GM18870 (cell line): ENCODE data around the gene C20orf141.
"Not testable (repeated sequence)": the region's sequence is repeated elsewhere in the genome, so short reads cannot be mapped to it uniquely, and the experiment has no call there.

Experiments used
- ATAC-seq: cut with Tn5 transposase; IDR thresholded peaks from one replicate; pipeline ENCODE4 v1.9.1; 2021; ENCODE audit warnings: moderate library complexity; ENCODE audit not compliant: unreplicated experiment

C20orf141 gene

DNA sequence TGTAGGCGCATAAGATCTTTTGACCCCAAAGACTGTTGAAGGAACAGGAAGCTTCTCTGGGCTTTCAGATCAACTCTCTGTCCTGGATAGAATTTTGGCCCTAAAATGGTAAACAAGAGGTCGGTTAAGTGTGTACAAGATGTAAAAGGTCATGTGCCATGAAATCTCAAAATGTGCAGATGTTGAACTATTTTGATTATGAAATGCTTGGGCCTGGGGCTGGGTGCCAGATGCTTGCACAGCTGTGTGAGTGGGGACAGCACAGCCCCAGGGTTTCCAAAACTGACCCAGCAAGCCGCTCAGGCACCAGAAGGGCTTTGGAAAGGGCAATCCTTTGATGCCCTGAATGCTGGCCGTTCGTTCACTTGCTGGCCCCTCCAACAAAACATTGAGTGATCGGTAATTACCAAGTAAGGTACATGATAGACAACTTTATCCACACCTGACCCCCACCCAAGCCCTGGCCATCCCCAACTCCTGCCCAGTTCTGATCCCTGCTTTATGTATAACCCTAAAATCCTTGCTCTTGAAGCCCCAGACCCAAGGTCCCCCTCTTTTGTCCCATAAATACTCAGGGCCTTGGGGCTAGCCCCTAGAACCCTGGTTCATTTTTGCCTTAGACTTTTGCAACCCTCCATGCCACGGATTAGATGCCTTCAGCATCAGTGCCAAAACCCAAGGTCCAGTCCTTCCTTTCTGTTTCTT is 3.3 kb downstream of the C20orf141 start:
- ATAC-seq, result no peak

- ATAC-seq, result no peak
These were observed 5.5 kb downstream of the C20orf141 start for GRCh38 chr20:2820084-2820895.

DNA sequence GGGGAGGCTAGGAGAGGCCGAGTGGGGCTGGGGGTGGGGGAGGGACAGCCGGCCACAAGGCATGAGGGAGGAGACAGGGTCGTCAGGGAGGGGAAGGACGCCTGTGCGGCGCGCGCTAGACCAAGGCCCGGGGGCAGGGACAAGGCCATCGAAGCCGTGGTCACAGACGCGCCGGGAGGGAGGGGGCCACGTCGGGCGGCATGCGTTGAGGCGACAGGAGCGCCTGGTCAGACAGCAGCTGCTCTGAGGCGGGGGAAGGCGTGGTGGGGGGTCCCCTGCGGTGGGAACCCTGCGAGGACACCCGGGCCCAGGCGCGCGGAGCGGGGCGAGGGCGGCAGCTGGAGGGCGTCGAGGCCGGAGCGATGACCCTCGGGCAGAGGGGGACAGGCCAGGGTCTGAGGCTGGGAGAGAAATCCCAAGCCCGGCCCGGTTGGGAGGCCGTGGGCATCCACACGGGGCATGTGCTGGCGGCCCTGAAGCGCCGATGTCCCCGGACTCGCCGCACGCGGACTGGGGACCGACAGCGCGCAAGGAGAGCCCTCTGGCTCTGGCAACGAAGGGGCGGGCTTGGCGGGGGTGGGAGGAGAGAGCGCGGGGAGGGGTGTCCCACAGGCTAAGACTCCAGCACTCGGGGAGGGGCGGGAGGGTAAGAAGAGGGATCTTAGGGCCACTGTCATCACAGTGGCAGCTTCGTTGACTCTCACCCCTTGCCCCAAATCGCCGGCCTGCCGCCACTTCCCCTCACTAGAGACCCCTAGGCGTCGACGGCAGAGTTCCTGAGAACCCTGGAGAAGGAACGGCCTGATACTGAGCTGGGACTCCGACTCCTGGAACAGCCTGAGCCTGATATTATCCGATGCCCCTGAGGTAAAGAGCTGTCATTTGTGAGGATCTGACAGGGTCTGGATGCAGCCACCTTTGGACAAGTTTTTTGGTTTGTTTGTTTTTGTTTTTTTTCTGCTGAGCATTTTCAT is 6.4 kb downstream of the C20orf141 start:
- no peak for ATAC-seq

DNA sequence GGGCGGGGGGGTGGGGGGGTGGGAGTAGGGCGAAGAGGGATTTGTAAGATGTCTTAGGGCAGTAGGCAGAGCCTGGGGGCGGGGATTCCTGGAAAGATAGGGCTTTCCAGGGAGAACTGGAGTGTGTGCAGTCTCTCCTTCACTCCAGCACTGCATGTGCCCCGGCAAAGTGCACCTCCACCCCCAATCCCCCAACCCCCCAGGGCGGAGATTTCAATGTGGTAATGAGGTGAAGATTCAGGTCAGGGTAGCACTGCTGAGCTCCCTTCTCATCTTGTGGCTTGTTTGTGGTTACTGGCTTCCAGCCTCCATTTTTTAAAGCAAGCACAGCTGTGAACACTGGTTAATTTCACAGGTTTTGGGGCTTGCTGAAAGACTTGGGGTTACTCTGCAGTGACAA is 7.3 kb downstream of the C20orf141 start:
- no peak for ATAC-seq

GRCh38 chr20:2825761-2826160 is 11.0 kb downstream of the C20orf141 start:
- no peak for ATAC-seq

GRCh38 chr20:2826655-2827054 is 11.9 kb downstream of the C20orf141 start:
- ATAC-seq, result no peak

DNA sequence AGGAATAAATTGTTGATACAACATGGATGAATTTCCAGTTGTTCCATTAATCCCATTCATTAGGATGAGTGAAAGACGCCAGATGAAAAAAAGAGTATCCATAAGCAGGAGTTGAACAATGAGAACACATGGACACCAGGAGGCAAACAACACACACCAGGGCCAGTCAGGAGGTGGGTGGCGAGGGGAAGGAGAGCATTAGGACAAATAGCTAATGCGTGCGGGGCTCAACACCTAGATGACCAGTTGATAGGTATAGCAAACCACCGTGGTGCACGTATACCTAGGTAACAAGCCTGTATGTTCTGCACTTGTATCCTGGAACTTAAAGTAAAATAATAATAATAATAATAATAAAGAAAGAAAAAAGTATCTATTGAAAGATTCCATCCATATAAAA is 14.6 kb downstream of the C20orf141 start:
- ATAC-seq, result no peak

DNA sequence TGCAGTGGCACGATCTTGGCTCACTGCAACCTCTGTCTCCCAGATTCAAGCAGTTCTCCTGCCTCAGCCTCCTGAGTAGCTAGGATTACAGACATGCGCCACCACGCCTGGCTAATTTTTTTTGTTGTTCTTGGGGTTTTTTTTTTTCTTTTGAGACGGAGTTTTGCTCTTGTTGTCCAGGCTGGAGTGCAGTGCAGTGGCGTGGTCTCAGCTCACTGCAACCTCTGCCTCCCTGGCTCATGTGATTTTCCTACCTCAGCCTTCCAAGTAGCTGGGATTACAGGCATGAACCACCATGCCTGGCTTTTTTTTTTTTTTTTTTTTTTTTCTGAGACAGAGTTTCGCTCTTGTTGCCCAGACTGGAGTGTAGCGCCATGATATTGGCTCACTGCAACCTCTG is 16.4 kb downstream of the C20orf141 start:
- ATAC-seq, result not testable (repeated sequence)

GRCh38 chr20:2833761-2834160 is 19.0 kb downstream of the C20orf141 start:
- ATAC-seq, result no peak

DNA sequence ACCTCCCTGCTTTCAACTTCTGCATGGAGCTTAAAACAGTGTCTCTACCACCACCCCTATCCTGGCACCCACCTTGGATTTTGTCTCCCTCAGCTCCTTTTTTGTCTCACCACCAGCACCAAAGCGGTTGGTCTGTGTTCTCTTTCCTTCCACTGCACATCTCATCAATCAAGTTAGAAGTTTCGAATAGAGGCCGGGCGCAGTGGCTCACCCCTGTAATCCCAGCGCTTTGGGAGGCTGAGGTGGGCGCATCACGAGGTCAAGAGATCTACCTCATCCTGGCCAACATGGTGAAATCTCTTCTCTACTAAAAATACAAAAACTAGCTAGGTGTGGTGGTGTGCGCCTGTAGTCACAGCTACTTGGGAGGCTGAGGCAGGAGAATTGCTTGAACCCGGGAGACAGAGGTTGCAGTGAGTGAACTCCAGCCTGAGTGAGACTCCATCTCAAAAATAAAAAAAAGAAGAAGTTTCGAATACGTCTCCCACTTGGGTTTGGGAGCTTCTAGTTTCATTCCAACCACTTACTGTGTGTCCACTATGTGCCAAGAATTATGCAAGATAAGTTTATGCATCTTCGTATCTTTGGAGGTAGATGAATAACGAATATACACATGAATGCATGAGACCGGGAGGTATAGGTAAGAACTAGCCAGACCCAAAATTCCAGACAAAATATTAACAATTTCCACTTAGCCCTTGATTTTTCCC is 19.8 kb downstream of the C20orf141 start:
- no peak for ATAC-seq

GRCh38 chr20:2835331-2835796 is 20.6 kb downstream of the C20orf141 start:
- no peak for ATAC-seq

GRCh38 chr20:2836035-2836434 is 21.2 kb downstream of the C20orf141 start:
- ATAC-seq, result no peak

DNA sequence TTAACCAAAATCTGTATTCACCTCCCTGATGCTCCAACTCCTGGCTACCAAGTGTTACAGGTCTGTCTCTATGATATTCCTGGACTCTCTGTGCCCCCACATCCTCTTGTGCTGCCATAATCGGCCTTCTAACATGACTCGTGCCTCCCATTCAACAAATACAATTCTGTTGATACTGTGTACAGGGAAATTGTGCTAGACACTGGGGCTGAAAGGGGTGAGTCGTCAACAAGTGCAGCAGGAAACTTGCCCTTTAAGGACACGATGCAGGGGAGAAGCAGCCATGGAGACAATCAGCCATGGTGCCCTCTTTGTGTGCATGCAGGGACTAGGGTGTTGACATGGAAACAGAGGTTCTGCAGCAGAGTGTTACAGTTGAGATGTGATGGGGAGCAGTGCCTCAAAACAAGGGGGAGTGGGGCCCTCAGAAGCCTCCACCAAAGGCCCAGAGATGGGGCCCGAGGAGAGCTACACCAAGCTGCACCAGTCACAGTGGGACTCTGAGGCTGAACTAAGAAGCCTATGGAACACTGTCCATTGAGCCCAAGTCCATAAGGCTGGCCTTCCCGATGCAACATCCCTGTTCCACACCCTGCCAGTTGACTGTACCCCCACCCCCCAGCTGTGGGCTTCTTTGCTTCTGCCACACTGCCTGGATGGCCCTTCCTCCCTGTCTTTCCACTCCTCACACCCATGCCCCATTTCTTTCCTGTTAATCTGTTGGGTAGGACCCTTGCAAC is 22.6 kb downstream of the C20orf141 start:
- no peak for ATAC-seq

- ATAC-seq, result no peak
These were observed 23.5 kb downstream of the C20orf141 start for GRCh38 chr20:2838170-2838797.

DNA sequence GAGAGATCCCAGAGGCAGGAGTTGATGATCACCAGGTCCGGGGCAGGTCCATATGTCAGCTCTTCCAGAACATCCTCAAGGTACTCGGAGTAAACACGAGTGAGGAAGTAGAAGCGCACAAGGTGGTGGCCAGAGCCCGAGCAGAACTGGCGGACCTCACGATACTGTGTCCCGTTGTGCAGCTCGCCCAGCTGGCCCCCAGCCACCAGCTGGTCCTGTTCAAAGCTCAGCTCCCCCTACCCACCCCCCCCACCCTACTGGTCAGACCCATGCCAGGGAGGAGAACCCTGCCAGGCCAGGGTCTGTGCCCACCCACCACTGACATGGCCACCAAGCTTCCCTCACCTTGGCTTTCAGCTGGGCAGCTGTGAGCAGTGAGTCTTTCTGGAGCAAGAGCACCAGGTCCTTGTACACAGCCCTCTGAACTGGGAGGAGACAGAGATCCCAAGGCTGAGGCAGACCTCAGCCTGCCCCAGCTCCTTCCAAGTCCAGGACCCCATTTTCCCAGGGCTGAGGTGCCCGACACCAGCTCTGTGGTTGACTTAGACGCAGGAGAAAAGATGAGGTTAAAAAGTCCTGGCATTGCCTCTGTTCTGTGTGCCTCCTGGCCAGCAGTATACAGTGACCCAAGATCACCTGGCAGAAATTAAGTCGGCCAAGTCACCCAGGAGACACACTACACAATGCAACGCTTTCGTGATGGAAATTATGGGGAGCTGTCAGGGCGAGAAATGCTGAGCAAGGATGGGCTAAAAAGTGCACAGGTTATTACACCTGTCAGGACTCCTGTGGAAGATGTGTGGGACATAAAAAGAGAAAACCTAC is 24.3 kb downstream of the C20orf141 start:
- no peak for ATAC-seq

GRCh38 chr20:2839732-2840137 is 24.9 kb downstream of the C20orf141 start:
- ATAC-seq, result no peak

DNA sequence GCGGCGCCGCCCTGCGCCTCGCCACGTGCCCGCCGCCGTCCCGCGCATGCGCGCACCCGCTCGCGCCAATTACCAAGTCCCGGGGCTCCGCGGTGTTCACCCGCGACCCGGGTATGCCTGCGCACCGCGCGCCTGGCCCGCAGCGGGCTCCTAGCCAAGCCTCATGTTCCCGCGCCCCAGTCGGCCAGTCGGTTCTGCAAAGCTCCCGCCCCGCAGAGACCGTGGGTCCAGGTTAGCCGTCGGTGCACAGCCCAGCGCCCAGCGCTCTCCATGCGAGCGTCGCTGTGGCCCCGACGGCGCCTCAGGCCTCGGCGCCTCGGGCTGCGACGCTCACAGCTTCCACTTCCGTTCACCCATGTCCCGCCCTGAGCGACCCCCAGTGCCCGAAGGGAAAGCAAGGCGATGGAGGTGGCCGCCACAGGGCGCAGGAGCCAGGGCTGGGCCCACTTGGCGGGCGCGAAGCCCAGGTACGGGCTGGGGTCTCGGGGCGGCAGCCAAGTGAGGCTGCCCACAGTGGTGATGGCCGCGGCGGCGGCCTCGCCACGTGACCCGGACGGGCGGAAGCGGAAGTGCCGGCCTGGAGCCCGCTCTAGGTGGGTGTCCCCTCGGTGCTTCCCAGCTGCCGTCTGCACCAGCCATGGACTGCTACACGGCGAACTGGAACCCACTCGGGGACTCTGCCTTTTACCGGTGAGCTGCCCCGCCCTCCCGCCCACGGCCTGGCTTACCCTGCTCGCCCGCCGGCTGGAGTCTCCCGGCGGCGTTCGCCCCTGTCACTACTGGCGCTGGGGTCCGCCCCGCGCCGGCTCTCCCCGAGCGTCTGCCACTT is 25.6 kb downstream of the C20orf141 start, which contains the start of the genes PCED1A and VPS16:
PCED1A (minus strand) TSS at position 518 of the 829 bp plus-strand sequence. CDS start 743 bp downstream, outside the sequence.
VPS16 (plus strand) TSS at position 608 of the 829 bp plus-strand sequence; CDS start at position 638, 30 bp downstream.
- peak; percentile 62 for ATAC-seq
